CD4-positive, alpha-beta memory T cell (primary cell): Measurements from ENCODE around the gene WTAP. TPM values are rescaled to one million over a fixed set of nuclear protein-coding genes. Genes with fewer than 3 reads are reported as not detected.

Experiments
- CTCF ChIA-PET: fragments of 350-600 bp; sonication (Branson Sonifier 250); formaldehyde crosslinking; loops from one replicate; lab custom pipeline; 2021; ENCODE audit warnings: inconsistent platforms; ENCODE audit not compliant: partially characterized antibody; lab: Charles Lee
- POLR2A ChIA-PET: fragments of 350-600 bp; sonication (Branson Sonifier 250); formaldehyde crosslinking; loops from one replicate; lab custom pipeline; 2021; ENCODE audit not compliant: partially characterized antibody; lab: Charles Lee
- DNase-seq, 5 donors: peaks; one replicate each; pipeline versions ENCODE4 v3.0.0 to v3.0.0-alpha.2; 2020 to 2022; ENCODE audit warnings: mixed read lengths in 1 of 5
- H3K27ac ChIP-seq: one replicate; pipeline ENCODE4 v1.7.0; 2013; ENCODE audit warnings: low read depth, low read length
- H3K27me3 ChIP-seq: 2 replicates; pipeline ENCODE4 v1.7.0; 2013; ENCODE audit warnings: mild to moderate bottlenecking, low read length, moderate library complexity; ENCODE audit not compliant: insufficient read depth
- H3K36me3 ChIP-seq: 2 replicates; pipeline ENCODE4 v1.7.0; 2013; ENCODE audit warnings: mild to moderate bottlenecking, low read length, moderate library complexity; ENCODE audit not compliant: insufficient read depth
- H3K4me1 ChIP-seq: 2 replicates; pipeline ENCODE4 v1.7.0; 2013; ENCODE audit warnings: mild to moderate bottlenecking, low read length, moderate library complexity; ENCODE audit not compliant: insufficient read depth
- H3K4me3 ChIP-seq, 2 donors: one replicate each; pipeline ENCODE4 v1.7.0; 2013; ENCODE audit warnings: low read length in 2 of 2, mild to moderate bottlenecking in 1 of 2
- H3K9me3 ChIP-seq, 2 donors: one replicate each; pipeline ENCODE4 v1.7.0; 2013; ENCODE audit warnings: low read length in 2 of 2, control low read depth in 1 of 2; ENCODE audit not compliant: control insufficient read depth in 1 of 2
- H3K27ac Mint-ChIP-seq, 7 donors: one replicate each; pipeline ENCODE4 v1.8.0; 2020 to 2021; ENCODE audit warnings: mixed read lengths in 7 of 7, mild to moderate bottlenecking in 6 of 7, inconsistent platforms in 3 of 7, moderate library complexity in 3 of 7
- H3K27me3 Mint-ChIP-seq, 2 donors: one replicate each; pipeline ENCODE4 v1.8.0; 2020 to 2021; ENCODE audit warnings: mixed read lengths in 2 of 2
- H3K36me3 Mint-ChIP-seq, 2 donors: one replicate each; pipeline ENCODE4 v1.8.0; 2020 to 2021; ENCODE audit warnings: mixed read lengths in 2 of 2, inconsistent platforms in 1 of 2, mild to moderate bottlenecking in 1 of 2
- H3K4me1 Mint-ChIP-seq, 4 donors: one replicate each; pipeline ENCODE4 v1.8.0; 2020 to 2021; ENCODE audit warnings: mixed read lengths in 4 of 4, mild to moderate bottlenecking in 1 of 4
- H3K4me3 Mint-ChIP-seq, 8 donors: one replicate each; pipeline ENCODE4 v1.8.0; 2020 to 2021; ENCODE audit warnings: mixed read lengths in 8 of 8, mild to moderate bottlenecking in 7 of 8, moderate library complexity in 6 of 8, inconsistent platforms in 3 of 8
- H3K9me3 Mint-ChIP-seq, 8 donors: one replicate each; pipeline ENCODE4 v1.8.0; 2020 to 2021; ENCODE audit warnings: mixed read lengths in 8 of 8, mild to moderate bottlenecking in 5 of 8, inconsistent platforms in 3 of 8, moderate library complexity in 1 of 8
- intact Hi-C: fragments of 100-400 bp; cut with micrococcal nuclease; formaldehyde crosslinking; loops from one replicate; pipeline ENCODE4 v1.15.1; 2023
- polyA plus RNA-seq, 2 donors: library from polyadenylated mRNA; unstranded; fragments of 300-500 nt; fragmentation: Illumina TruSeq; gene quantifications; one replicate each; pipeline ENCODE4 v1.2.3, GENCODE V29; 2021
- total RNA-seq, 2 experiments: library from RNA; stranded (reverse); gene quantifications; one replicate each; pipeline ENCODE4 v1.2.3, GENCODE V29; 2021

WTAP gene
- total and polyA plus RNA-seq, 4 experiments from 2014 or later, result 140 to 159 (median 150) TPM

DNA sequence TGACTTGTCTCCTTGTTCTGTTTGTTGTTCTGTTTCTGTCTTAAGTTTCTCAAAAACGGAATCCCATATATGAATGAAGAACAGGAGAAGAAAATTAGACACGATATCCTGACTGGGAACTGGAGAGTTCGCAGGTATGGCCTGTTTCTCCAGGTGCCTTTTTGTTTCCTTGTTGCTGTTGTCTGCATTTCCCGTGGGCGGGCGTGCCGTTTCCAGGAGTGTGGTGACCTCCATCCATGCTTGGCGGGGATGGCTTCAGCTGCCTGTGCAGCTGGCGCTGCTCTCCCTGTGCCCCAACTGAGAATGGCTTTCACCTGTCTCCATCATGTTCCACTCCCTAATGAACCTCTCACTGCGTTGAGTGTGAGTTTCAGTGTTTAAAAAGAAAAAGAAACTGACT lies 77.2 kb downstream of the WTAP start:
- Mint-ChIP-seq H3K27ac (no peak overlapping the region), H3K4me1 (no peaks in the 10 kb centered on the region), H3K9me3 (no peaks in the 10 kb centered on the region), H3K27me3 (no peaks in the 10 kb centered on the region), H3K4me3 (no peak overlapping the region), H3K36me3 (peaks cover 6 to 7% of the 10 kb centered on the region in 2 donors)
- Histone ChIP-seq H3K9me3 (no peaks in the 10 kb centered on the region), H3K27me3 (no peaks in the 10 kb centered on the region), H3K4me3 (no peak overlapping the region), H3K4me1 (no peaks in the 10 kb centered on the region), H3K27ac (no peak overlapping the region), H3K36me3 (peaks cover under 1% of the 10 kb centered on the region)
- no peak for DNase-seq
- POLR2A ChIA-PET, result no interaction called here
- intact Hi-C loops, result no loop called here
- CTCF ChIA-PET, result no interaction called here

DNA sequence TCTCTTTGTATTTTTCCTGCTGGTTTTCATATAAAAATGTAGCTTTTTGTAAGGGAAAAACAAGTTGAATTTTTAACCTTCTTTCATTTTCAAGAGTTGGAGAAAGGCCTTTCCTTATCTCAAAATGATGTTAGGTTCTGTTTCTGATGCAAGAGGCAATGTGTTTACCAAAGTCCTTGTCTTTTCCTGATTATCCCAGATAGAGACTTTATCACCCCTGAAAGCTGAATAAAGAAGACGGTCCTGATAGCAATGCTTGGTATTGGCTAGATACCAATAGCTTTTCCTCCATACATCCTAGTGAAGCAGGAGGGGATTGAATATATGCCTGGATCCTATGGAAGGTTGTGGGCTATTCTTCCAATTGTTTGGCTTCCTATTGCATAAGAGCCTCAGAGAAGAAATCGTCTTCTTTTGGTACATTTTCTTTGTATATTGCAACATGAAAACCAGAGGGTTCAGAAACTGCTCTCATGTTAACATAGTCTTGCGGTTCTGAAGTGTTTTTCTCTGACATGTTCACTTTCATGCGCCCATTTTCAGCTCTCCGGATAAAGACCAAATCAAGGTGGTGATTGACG lies 78.2 kb downstream of the WTAP start:
- no peak overlapping the region for H3K4me3 Mint-ChIP-seq
- peaks cover 2 to 3% of the 10 kb centered on the region in 2 donors for H3K36me3 Mint-ChIP-seq
- Histone ChIP-seq H3K9me3 (no peaks in the 10 kb centered on the region), H3K36me3 (no peaks in the 10 kb centered on the region), H3K27me3 (no peaks in the 10 kb centered on the region), H3K27ac (no peak overlapping the region), H3K4me1 (no peaks in the 10 kb centered on the region), H3K4me3 (no peak overlapping the region)
- no peaks in the 10 kb centered on the region for H3K4me1 Mint-ChIP-seq
- no peak for DNase-seq
- ChIA-PET CTCF (interaction anchor here (0.6 kb wide), 1 partner anchor 85 kb away, joined by 3 read pairs; no protein-coding TSS in a partner anchor), POLR2A (interaction anchor here (1.2 kb wide), 1 partner anchor 15 kb away, joined by 4 read pairs; the partner anchor contains the start of gene MRPL18)
- H3K9me3 Mint-ChIP-seq, result no peaks in the 10 kb centered on the region
- no peaks in the 10 kb centered on the region for H3K27me3 Mint-ChIP-seq
- intact Hi-C loops, result no loop called here
- H3K27ac Mint-ChIP-seq, result no peak overlapping the region

Other genes starting within 250 kb of the WTAP start
- gene SOD2, start 34.3 kb upstream of the WTAP start, total RNA-seq, result 100 to 1,000 TPM; 128 to 131 TPM
- gene SOD2, start 34.3 kb upstream of the WTAP start, polyA plus RNA-seq, result 100 to 1,000 TPM; 121 to 161 TPM
- 10 to 100 TPM; 30.5 to 30.9 TPM for gene ACAT2, start 34.5 kb downstream of the WTAP start, total RNA-seq
- gene ACAT2, start 34.5 kb downstream of the WTAP start, polyA plus RNA-seq, result 10 to 100 TPM; 43.5 to 53.2 TPM
- gene TCP1, start 62.1 kb downstream of the WTAP start, total RNA-seq, result 100 to 1,000 TPM; 151 to 162 TPM
- gene TCP1, start 62.1 kb downstream of the WTAP start, polyA plus RNA-seq, result 100 to 1,000 TPM in 1 of 2 donors, 10 to 100 TPM in 1; 84.3 to 114 TPM
- 10 to 100 TPM; 43.9 to 45.2 TPM for gene MRPL18, start 63.0 kb downstream of the WTAP start, total RNA-seq
- gene MRPL18, start 63.0 kb downstream of the WTAP start, polyA plus RNA-seq, result 100 to 1,000 TPM in 1 of 2 donors, 10 to 100 TPM in 1; 68.5 to 105 TPM
- under 1 TPM; 0.47 to 0.94 TPM for gene PNLDC1, start 72.8 kb downstream of the WTAP start, total RNA-seq
- gene PNLDC1, start 72.8 kb downstream of the WTAP start, polyA plus RNA-seq, result under 1 TPM in 1 of 2 donors, not detected in 1; 0.23 TPM
- gene MAS1, start 163.5 kb downstream of the WTAP start, total RNA-seq, result not detected
- gene MAS1, start 163.5 kb downstream of the WTAP start, polyA plus RNA-seq, result not detected
- 10 to 100 TPM; 77.5 to 79.2 TPM for gene IGF2R, start 241.6 kb downstream of the WTAP start, total RNA-seq
- gene IGF2R, start 241.6 kb downstream of the WTAP start, polyA plus RNA-seq, result 10 to 100 TPM in 1 of 2 donors, 1 to 10 TPM in 1; 4.5 to 18.7 TPM